ENCODE data around the gene NUMBL.

Gene NUMBL

GRCh38 chr19:40695881-40696280 lies 5.4 kb upstream of the NUMBL start:
- Histone ChIP-seq H3K27ac (no peak overlapping the region), H3K4me3 (IDR thresholded peaks at IDR 0.05; ENCODE audit: insufficient read depth, low read depth, low read length) (no peak overlapping the region), H3K36me3 (ENCODE audit: insufficient read depth) (no peaks in the 10 kb centered on the region), H3K9ac (no peak overlapping the region), H3K79me2 (ENCODE audit: insufficient read depth, low read depth) (no peaks in the 10 kb centered on the region), H3K4me1 (ENCODE audit: low read depth, poor library complexity, severe bottlenecking) (peaks cover 9% of the 10 kb centered on the region), H4K20me1 (ENCODE audit: insufficient read depth) (no peaks in the 10 kb centered on the region), H3K27me3 (ENCODE audit: insufficient read depth, low read depth) (no peaks in the 10 kb centered on the region), H2AFZ (ENCODE audit: low read depth) (no peak overlapping the region), H3K4me2 (no peak overlapping the region)
- TF ChIP-seq CTCF (conservative IDR thresholded peaks at IDR 0.05; ENCODE audit: low read depth, low read length): no peak

- Histone ChIP-seq H3K27ac (no peak overlapping the region), H3K4me1 (ENCODE audit: low read depth, poor library complexity, severe bottlenecking) (peaks cover 21% of the 10 kb centered on the region), H3K4me2 (no peak overlapping the region), H3K4me3 (IDR thresholded peaks at IDR 0.05; ENCODE audit: insufficient read depth, low read depth, low read length) (no peak overlapping the region), H3K79me2 (ENCODE audit: insufficient read depth, low read depth) (0 out of 2 replicates have a peak, but pooled peaks cover 5% of the 10 kb centered on the region), H3K9ac (no peak overlapping the region), H4K20me1 (ENCODE audit: insufficient read depth) (no peaks in the 10 kb centered on the region), H2AFZ (ENCODE audit: low read depth) (no peak overlapping the region), H3K36me3 (ENCODE audit: insufficient read depth) (no peaks in the 10 kb centered on the region), H3K27me3 (ENCODE audit: insufficient read depth, low read depth) (no peaks in the 10 kb centered on the region)
- no peak for TF ChIP-seq CTCF (conservative IDR thresholded peaks at IDR 0.05; ENCODE audit: low read depth, low read length)
Measured at GRCh38 chr19:40693896-40694295, 3.4 kb upstream of the NUMBL start.

GRCh38 chr19:40693150-40693788 lies 2.8 kb upstream of the NUMBL start:
- Histone ChIP-seq H2AFZ (ENCODE audit: low read depth) (no peak overlapping the region), H3K4me1 (ENCODE audit: low read depth, poor library complexity, severe bottlenecking) (peaks cover 26% of the 10 kb centered on the region), H3K9ac (no peak overlapping the region), H3K4me3 (IDR thresholded peaks at IDR 0.05; ENCODE audit: insufficient read depth, low read depth, low read length) (no peak overlapping the region), H3K36me3 (ENCODE audit: insufficient read depth) (no peaks in the 10 kb centered on the region), H3K27me3 (ENCODE audit: insufficient read depth, low read depth) (no peaks in the 10 kb centered on the region), H3K4me2 (no peak overlapping the region), H3K79me2 (ENCODE audit: insufficient read depth, low read depth) (0 out of 2 replicates have a peak, but pooled peaks cover 5% of the 10 kb centered on the region), H3K27ac (no peak overlapping the region), H4K20me1 (ENCODE audit: insufficient read depth) (no peaks in the 10 kb centered on the region)
- TF ChIP-seq CTCF (conservative IDR thresholded peaks at IDR 0.05; ENCODE audit: low read depth, low read length): no peak

- Histone ChIP-seq H2AFZ (ENCODE audit: low read depth) (no peak overlapping the region), H3K79me2 (ENCODE audit: insufficient read depth, low read depth) (0 out of 2 replicates have a peak, but pooled peaks cover 5% of the 10 kb centered on the region), H3K4me1 (ENCODE audit: low read depth, poor library complexity, severe bottlenecking) (peaks cover 26% of the 10 kb centered on the region), H3K27ac (no peak overlapping the region), H3K4me3 (IDR thresholded peaks at IDR 0.05; ENCODE audit: insufficient read depth, low read depth, low read length) (no peak overlapping the region), H4K20me1 (ENCODE audit: insufficient read depth) (no peaks in the 10 kb centered on the region), H3K27me3 (ENCODE audit: insufficient read depth, low read depth) (no peaks in the 10 kb centered on the region), H3K9ac (no peak overlapping the region), H3K4me2 (no peak overlapping the region), H3K36me3 (ENCODE audit: insufficient read depth) (no peaks in the 10 kb centered on the region)
- TF ChIP-seq CTCF (conservative IDR thresholded peaks at IDR 0.05; ENCODE audit: low read depth, low read length): no peak
Measured at GRCh38 chr19:40692212-40692551, 1.7 kb upstream of the NUMBL start.
